NB4 (cell line): ENCODE data around the gene RAB30.

ENCODE experiments used
- POLR2A ChIP-seq: IDR thresholded peaks from 2 replicates; pipeline ENCODE4 v1.6.1; 2011; ENCODE audit warnings: mild to moderate bottlenecking; ENCODE audit not compliant: insufficient read length; ENCODE audit errors: extremely low read depth
- TF ChIP-seq, protein P1 (sequence below): IDR thresholded peaks from one replicate; pipeline ENCODE4 v1.5.1; 2012; ENCODE audit warnings: low read depth, low read length
- TF ChIP-seq, protein P2 (sequence below): IDR thresholded peaks from 2 replicates; pipeline ENCODE4 v1.6.1; 2011; ENCODE audit warnings: low read depth, low read length

DNA sequence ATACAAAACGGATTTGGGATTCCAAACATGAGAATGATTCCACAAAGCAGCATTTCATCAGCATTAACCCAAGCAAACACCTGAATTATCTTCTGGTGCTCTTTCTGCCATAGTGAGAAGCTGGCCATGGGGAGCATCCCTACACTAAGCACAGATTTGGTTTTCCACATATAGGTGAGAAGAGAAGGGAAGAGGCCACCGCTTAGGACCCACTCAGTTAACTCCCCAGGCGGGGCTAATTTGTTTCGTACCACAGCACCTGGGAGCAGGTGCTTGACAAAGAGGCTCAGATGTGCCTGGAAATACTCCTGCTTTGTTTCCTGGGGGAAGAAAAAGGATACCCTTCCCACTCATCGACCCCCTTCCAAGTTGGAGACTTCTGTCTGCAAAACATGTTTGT is 64.2 kb downstream of the RAB30 start:
- TF ChIP-seq, protein P1, sequence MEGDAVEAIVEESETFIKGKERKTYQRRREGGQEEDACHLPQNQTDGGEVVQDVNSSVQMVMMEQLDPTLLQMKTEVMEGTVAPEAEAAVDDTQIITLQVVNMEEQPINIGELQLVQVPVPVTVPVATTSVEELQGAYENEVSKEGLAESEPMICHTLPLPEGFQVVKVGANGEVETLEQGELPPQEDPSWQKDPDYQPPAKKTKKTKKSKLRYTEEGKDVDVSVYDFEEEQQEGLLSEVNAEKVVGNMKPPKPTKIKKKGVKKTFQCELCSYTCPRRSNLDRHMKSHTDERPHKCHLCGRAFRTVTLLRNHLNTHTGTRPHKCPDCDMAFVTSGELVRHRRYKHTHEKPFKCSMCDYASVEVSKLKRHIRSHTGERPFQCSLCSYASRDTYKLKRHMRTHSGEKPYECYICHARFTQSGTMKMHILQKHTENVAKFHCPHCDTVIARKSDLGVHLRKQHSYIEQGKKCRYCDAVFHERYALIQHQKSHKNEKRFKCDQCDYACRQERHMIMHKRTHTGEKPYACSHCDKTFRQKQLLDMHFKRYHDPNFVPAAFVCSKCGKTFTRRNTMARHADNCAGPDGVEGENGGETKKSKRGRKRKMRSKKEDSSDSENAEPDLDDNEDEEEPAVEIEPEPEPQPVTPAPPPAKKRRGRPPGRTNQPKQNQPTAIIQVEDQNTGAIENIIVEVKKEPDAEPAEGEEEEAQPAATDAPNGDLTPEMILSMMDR: no peak
- TF ChIP-seq POLR2A: no peak
- TF ChIP-seq, protein P2, sequence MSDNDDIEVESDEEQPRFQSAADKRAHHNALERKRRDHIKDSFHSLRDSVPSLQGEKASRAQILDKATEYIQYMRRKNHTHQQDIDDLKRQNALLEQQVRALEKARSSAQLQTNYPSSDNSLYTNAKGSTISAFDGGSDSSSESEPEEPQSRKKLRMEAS: no peak
